IMR-90 (cell line): ENCODE results near the gene NPBWR2.

Experiments
- BHLHE40 ChIP-seq: fragments of 150-350 bp; IDR thresholded peaks from 2 replicates; pipeline ENCODE4 v1.6.1; 2016; ENCODE audit warnings: mild to moderate bottlenecking, low read depth, low read length
- CEBPB ChIP-seq: IDR thresholded peaks from 2 replicates; pipeline ENCODE4 v1.6.1; 2012; ENCODE audit warnings: low read depth, low read length, improper control_type of control experiment
- CHD1 ChIP-seq: IDR thresholded peaks from 2 replicates; pipeline ENCODE4 v1.6.1; 2012; ENCODE audit warnings: low read depth, low read length, improper control_type of control experiment
- CTCF ChIP-seq: conservative IDR thresholded peaks from 2 replicates; pipeline ENCODE4 v1.5.1; 2012; ENCODE audit warnings: mild to moderate bottlenecking, low read depth, low read length, improper control_type of control experiment
- ELK1 ChIP-seq: fragments of 150-350 bp; IDR thresholded peaks from 2 replicates; pipeline ENCODE4 v1.6.1; 2016; ENCODE audit warnings: low read depth, mild to moderate bottlenecking, low read length, moderate library complexity, borderline replicate concordance
- FOS ChIP-seq: fragments of 150-350 bp; IDR thresholded peaks from 2 replicates; pipeline ENCODE4 v1.6.1; 2016; ENCODE audit warnings: low read depth, low read length
- MAFK ChIP-seq: IDR thresholded peaks from 2 replicates; pipeline ENCODE4 v1.6.1; 2012; ENCODE audit warnings: low read depth, low read length, improper control_type of control experiment
- MAZ ChIP-seq: IDR thresholded peaks from 2 replicates; pipeline ENCODE4 v1.6.1; 2012; ENCODE audit warnings: low read depth, mild to moderate bottlenecking, low read length, improper control_type of control experiment, moderate library complexity, borderline replicate concordance
- POLR2A ChIP-seq: IDR thresholded peaks from 2 replicates; pipeline ENCODE4 v1.6.1; 2012; ENCODE audit warnings: mild to moderate bottlenecking, low read depth, low read length
- RAD21 ChIP-seq: IDR thresholded peaks from 2 replicates; pipeline ENCODE4 v1.6.1; 2012; ENCODE audit warnings: low read length, improper control_type of control experiment
- RCOR1 ChIP-seq: IDR thresholded peaks from 2 replicates; pipeline ENCODE4 v1.6.1; 2012; ENCODE audit warnings: mild to moderate bottlenecking, low read length, improper control_type of control experiment; ENCODE audit not compliant: insufficient replicate concordance
- RFX5 ChIP-seq: IDR thresholded peaks from 2 replicates; pipeline ENCODE4 v1.8.0; 2012; ENCODE audit warnings: low read depth, mild to moderate bottlenecking, low read length, moderate library complexity
- SMC3 ChIP-seq: fragments of 150-350 bp; IDR thresholded peaks from 2 replicates; pipeline ENCODE4 v1.6.1; 2016; ENCODE audit warnings: low read depth, mild to moderate bottlenecking, antibody characterized with exemption, low read length, moderate library complexity
- USF2 ChIP-seq: fragments of 150-350 bp; IDR thresholded peaks from 2 replicates; pipeline ENCODE4 v1.6.1; 2017; ENCODE audit warnings: mild to moderate bottlenecking, antibody characterized with exemption, low read length, low read depth

DNA sequence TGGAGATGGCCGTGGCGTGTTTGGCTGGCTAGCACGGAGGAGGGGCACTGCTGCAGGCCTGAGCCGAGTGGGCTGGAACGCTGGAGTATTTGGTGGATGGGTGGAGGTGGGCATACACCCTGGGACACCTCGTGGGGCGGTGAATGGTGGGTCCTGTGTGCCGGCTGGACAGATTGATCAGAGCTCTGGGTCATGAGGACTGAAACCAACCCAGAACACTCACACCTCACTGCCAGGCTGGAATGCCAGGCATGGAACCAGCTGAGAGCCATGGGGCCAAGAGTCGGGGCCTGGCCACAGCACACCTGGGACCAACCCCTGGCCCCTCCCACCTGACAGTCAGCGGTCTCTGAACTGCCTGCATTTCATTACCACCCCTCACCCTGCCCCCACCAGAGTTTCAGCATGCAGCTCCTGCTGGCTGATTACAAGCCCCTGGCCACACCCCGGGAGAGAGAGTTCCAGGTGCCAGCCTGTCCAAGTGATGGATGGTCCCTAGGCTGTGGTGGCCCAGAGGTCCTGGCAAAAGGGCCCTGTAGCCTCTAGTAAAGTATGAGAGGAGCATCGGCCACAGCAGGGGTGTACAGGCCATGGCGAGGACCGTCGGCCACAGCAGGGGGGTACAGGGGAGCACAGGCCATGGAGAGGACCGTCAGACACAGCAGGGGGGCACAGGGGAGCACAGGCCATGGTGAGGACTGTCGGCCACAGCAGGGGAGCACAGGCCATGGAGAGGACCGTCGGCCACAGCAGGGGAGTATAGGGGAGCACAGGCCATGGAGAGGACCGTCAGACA, 3.3 kb downstream of the NPBWR2 start:
- TF ChIP-seq CTCF (no peak), SMC3 (no peak), POLR2A (no peak), ELK1 (no peak), RAD21 (no peak), USF2 (no peak), BHLHE40 (no peak), CEBPB (no peak), CHD1 (no peak), FOS (no peak), MAZ (no peak), RCOR1 (no peak), MAFK (no peak), RFX5 (no peak)
